ENCODE results near the gene POLR2A. TPM values are rescaled to one million over a fixed set of nuclear protein-coding genes. Genes with fewer than 3 reads are reported as not detected.
A peak's percentile ranks its signal among the peaks of the same experiment; 100 is the strongest.

Gene POLR2A
- polyA plus RNA-seq, 2 of the 4 experiments (the other 2 are of a cell fraction), result 22.8 to 65.6 TPM

- DNase-seq (ENCODE audit: low read depth in 1 of 2, low spot score in 1 of 2) (no peak), FAIRE-seq (no peak), ATAC-seq (no peak)
- TF ChIP-seq NR3C1 (IDR thresholded peaks at IDR 0.05), result no peak
- TF ChIP-seq HEYL (CRISPR knock-in tag; IDR thresholded peaks at IDR 0.05), result no peak
- WGBS (ENCODE audit: missing lambda C conversion rate), result 59% methylated on average over 11 of the region's 11 CpGs
- POLR2A ChIA-PET, result no interaction called here
- H3K27ac ChIP-seq, result no peak overlapping the region
- H3K4me2 ChIP-seq, result no peak overlapping the region
- no peak overlapping the region for H3K4me3 ChIP-seq
- CTCF ChIA-PET, result interaction anchor here (0.8 to 16.8 kb wide), 6 partner anchors 8 to 102 kb away, joined by 3 to 190 read pairs (median 5); partner anchors contain the start of genes SENP3 and TNFSF13
- no peaks in the 10 kb centered on the region for H3K4me1 ChIP-seq
- peaks cover 20% of the 10 kb centered on the region for H3K9me3 ChIP-seq
Measured at GRCh38 chr17:7538891-7539545, 54.9 kb downstream of the POLR2A start.

DNA sequence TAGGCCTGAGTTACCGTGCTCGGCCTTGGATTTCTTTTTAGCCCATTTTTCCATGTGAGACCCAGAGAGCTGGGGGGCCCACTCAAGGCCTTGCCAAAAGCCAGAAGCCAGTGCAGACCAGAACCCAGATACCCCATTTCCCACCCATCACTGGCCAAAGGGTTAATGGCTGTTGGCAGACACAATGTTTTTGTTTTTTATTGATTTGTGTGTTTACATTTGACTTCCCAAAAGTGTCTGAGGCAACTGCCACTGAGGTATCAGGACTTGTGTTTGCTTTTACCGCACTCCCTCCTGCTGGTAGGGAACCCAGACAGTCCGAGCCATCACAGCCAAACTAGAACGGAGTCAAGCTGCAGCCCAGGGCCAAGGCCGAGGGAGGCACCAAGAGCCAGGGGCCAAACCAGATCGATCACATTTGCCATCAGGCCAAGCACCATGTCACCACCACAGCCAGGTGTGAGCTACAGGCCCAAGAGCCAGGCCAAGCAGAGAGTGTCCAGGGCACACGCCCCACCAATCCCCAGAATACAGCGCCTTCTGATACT is 57.0 kb downstream of the POLR2A start:
- WGBS (ENCODE audit: missing lambda C conversion rate), result 88% methylated on average over 9 of the region's 9 CpGs
- POLR2A ChIA-PET, result no interaction called here

GRCh38 chr17:7544911-7545310 is 60.7 kb downstream of the POLR2A start:
- POLR2A ChIA-PET, result no interaction called here
- TF ChIP-seq HES2 (IDR thresholded peaks at IDR 0.05), result no peak
- peaks cover 13% of the 10 kb centered on the region for H3K4me1 ChIP-seq
- FAIRE-seq, result peak; percentile 88
- 69% methylated on average over 6 of the region's 6 CpGs for WGBS (ENCODE audit: missing lambda C conversion rate)
- H3K4me3 ChIP-seq, result no peak overlapping the region
- H3K4me2 ChIP-seq, result no peak overlapping the region
- DNase-seq (ENCODE audit: low read depth in 1 of 2, low spot score in 1 of 2), result no peak
- no peaks in the 10 kb centered on the region for H3K9me3 ChIP-seq
- CTCF ChIA-PET, result interaction anchor here (16.8 kb wide), 1 partner anchor 15 kb away, joined by 190 read pairs; the partner anchor contains the start of genes SENP3 and TNFSF13
- H3K27ac ChIP-seq, result no peak overlapping the region
- no peak for ATAC-seq

More for the DNA sequence above, 57.0 kb downstream of the POLR2A start:
- H3K9me3 ChIP-seq, result peaks cover 20% of the 10 kb centered on the region
- FAIRE-seq (no peak), ATAC-seq (no peak), DNase-seq (ENCODE audit: low read depth in 1 of 2, low spot score in 1 of 2) (no peak)
- no peak overlapping the region for H3K4me3 ChIP-seq
- H3K27ac ChIP-seq, result no peak overlapping the region
- H3K4me1 ChIP-seq, result no peaks in the 10 kb centered on the region
- CTCF ChIA-PET, result interaction anchor here (0.9 to 16.8 kb wide), 7 partner anchors 8 to 185 kb away, joined by 3 to 190 read pairs (median 4); partner anchors contain the start of genes SENP3, TMEM95, TNFSF12 and TNFSF13
- H3K4me2 ChIP-seq, result no peak overlapping the region
- no peak for TF ChIP-seq KDM1A (IDR thresholded peaks at IDR 0.05; ENCODE audit: low read depth)
- TF ChIP-seq FOSB (CRISPR knock-in tag; IDR thresholded peaks at IDR 0.05), result no peak
- TF ChIP-seq HOXB5 (CRISPR knock-in tag; IDR thresholded peaks at IDR 0.05), result no peak

- H3K4me1 ChIP-seq, result peaks cover 17% of the 10 kb centered on the region
- H3K4me3 ChIP-seq, result peak within 1 kb of the TSS; percentile 63
- ATAC-seq, result peak; percentile 89
- peak within 1 kb of the TSS; percentile 84 for H3K4me2 ChIP-seq
- 10% methylated on average over 17 of the region's 65 CpGs for WGBS (ENCODE audit: missing lambda C conversion rate)
- no peak for FAIRE-seq
- DNase-seq (ENCODE audit: low read depth in 1 of 2, low spot score in 1 of 2), result peak in 1 of 2 experiments; percentile 42
- CTCF ChIA-PET, result interaction anchor here (0.6 to 16.8 kb wide), 16 partner anchors 8 to 195 kb away, joined by 3 to 190 read pairs (median 4); partner anchors contain the start of genes SENP3, TMEM95 and TNFSF13
- H3K9me3 ChIP-seq, result no peaks in the 10 kb centered on the region
- H3K27ac ChIP-seq, result peak within 1 kb of the TSS; percentile 81 to 90
- POLR2A ChIA-PET, result interaction anchor here (0.6 to 1.7 kb wide), 3 partner anchors 11 to 64 kb away, joined by 3 to 9 read pairs (median 5); partner anchors contain the start of gene MPDU1
- TF ChIP-seq TFCP2L1 (CRISPR knock-in tag; IDR thresholded peaks at IDR 0.05), result no peak
- no peak for TF ChIP-seq NPAS2 (CRISPR knock-in tag; IDR thresholded peaks at IDR 0.05; ENCODE audit: borderline replicate concordance)
- no peak for TF ChIP-seq HDAC2 (IDR thresholded peaks at IDR 0.05)
- no peak for TF ChIP-seq NR3C1 (IDR thresholded peaks at IDR 0.05)
- peak; percentile 68 for TF ChIP-seq PHF8 (IDR thresholded peaks at IDR 0.05; ENCODE audit: borderline replicate concordance, low read depth)
- no peak for TF ChIP-seq CBX2 (IDR thresholded peaks at IDR 0.05; ENCODE audit: borderline replicate concordance, low read depth)
- no peak for TF ChIP-seq KDM5A (IDR thresholded peaks at IDR 0.05)
- no peak for TF ChIP-seq RCOR1 (IDR thresholded peaks at IDR 0.05; ENCODE audit: low read depth, low read length)
- TF ChIP-seq, protein P1, sequence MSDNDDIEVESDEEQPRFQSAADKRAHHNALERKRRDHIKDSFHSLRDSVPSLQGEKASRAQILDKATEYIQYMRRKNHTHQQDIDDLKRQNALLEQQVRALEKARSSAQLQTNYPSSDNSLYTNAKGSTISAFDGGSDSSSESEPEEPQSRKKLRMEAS (IDR thresholded peaks at IDR 0.05), result no peak
- TF ChIP-seq NFE2L2 (conservative IDR thresholded peaks at IDR 0.05; ENCODE audit: low read length), result no peak
- TF ChIP-seq CEBPB (IDR thresholded peaks at IDR 0.05), result no peak
- TF ChIP-seq HOXB5 (CRISPR knock-in tag; IDR thresholded peaks at IDR 0.05), result no peak
- TF ChIP-seq ELK1 (IDR thresholded peaks at IDR 0.05; ENCODE audit: low read depth, low read length), result no peak
- no peak for TF ChIP-seq ESRRA (IDR thresholded peaks at IDR 0.05; ENCODE audit: borderline replicate concordance, low read length)
- TF ChIP-seq, protein P2, sequence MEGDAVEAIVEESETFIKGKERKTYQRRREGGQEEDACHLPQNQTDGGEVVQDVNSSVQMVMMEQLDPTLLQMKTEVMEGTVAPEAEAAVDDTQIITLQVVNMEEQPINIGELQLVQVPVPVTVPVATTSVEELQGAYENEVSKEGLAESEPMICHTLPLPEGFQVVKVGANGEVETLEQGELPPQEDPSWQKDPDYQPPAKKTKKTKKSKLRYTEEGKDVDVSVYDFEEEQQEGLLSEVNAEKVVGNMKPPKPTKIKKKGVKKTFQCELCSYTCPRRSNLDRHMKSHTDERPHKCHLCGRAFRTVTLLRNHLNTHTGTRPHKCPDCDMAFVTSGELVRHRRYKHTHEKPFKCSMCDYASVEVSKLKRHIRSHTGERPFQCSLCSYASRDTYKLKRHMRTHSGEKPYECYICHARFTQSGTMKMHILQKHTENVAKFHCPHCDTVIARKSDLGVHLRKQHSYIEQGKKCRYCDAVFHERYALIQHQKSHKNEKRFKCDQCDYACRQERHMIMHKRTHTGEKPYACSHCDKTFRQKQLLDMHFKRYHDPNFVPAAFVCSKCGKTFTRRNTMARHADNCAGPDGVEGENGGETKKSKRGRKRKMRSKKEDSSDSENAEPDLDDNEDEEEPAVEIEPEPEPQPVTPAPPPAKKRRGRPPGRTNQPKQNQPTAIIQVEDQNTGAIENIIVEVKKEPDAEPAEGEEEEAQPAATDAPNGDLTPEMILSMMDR (IDR thresholded peaks at IDR 0.05), result peak; percentile 19; the same call in 1 of the 3 replicates
- TF ChIP-seq SMC3 (IDR thresholded peaks at IDR 0.05), result peak; percentile 33; the same call in 1 of the 3 replicates
- no peak for TF ChIP-seq EP300 (IDR thresholded peaks at IDR 0.05)
- no peak for TF ChIP-seq POLR2AphosphoS2 (conservative IDR thresholded peaks at IDR 0.05; ENCODE audit: low read length)
- no peak for TF ChIP-seq HEYL (CRISPR knock-in tag; IDR thresholded peaks at IDR 0.05)
- no peak for TF ChIP-seq KDM1A (IDR thresholded peaks at IDR 0.05; ENCODE audit: low read depth)
- TF ChIP-seq RARB (CRISPR knock-in tag; IDR thresholded peaks at IDR 0.05), result no peak
- TF ChIP-seq FOSL2 (IDR thresholded peaks at IDR 0.05), result no peak
- no peak for TF ChIP-seq FOSL2 (CRISPR knock-in tag; IDR thresholded peaks at IDR 0.05)
Measured at GRCh38 chr17:7548585-7549400, 64.6 kb downstream of the POLR2A start, which contains the start of gene TNFSF12. Gene TNFSF12, plus strand, starts transcription at chr17:7549058. Its CDS starts 96 bp downstream, at chr17:7549154.

Data from A549 (cell line).